Tibial artery (tissue), 4 donors: ENCODE results near the gene MAPKAP1.
"Not testable (repeated sequence)": the region's sequence is repeated elsewhere in the genome, so short reads cannot be mapped to it uniquely, and the experiment has no call there.

Experiments used
- DNase-seq, 2 donors: peaks; one replicate each; pipeline ENCODE4 v3.0.0-alpha.2; 2019
- H3K27ac ChIP-seq, 2 donors: fragments of 200-600 bp; sonication (generic) in 1 of 2; 1 replicate in 1 of 2; 2 replicates in 1 of 2; pipeline ENCODE4 v1.5.1; 2018 to 2019; ENCODE audit warnings: mild to moderate bottlenecking in 1 of 2
- H3K27me3 ChIP-seq, 2 donors: fragments of 200-600 bp; sonication (generic) in 1 of 2; one replicate each; pipeline versions ENCODE4 v1.5.1 to v1.6.0; 2016 to 2019
- H3K36me3 ChIP-seq, 3 donors: fragments of 200-600 bp; sonication (generic) in 2 of 3; one replicate each; pipeline ENCODE4 v1.5.1; 2016 to 2019; ENCODE audit warnings: mild to moderate bottlenecking in 2 of 3
- H3K4me1 ChIP-seq, 4 donors: fragments of 200-600 bp; sonication (generic) in 2 of 4; 1 replicate in 3 of 4; 2 replicates in 1 of 4; pipeline ENCODE4 v1.5.1; 2016 to 2019
- H3K4me3 ChIP-seq, 2 donors: fragments of 200-600 bp; sonication (generic) in 1 of 2; 1 replicate in 1 of 2; 2 replicates in 1 of 2; pipeline ENCODE4 v1.5.1; 2018 to 2019; ENCODE audit warnings: mild to moderate bottlenecking in 2 of 2
- H3K9me3 ChIP-seq, 3 donors: fragments of 200-600 bp; sonication (generic) in 1 of 3; one replicate each; pipeline ENCODE4 v1.5.1; 2016 to 2019
- intact Hi-C: fragments of 100-400 bp; cut with DNase I; formaldehyde crosslinking; loops from one replicate; pipeline ENCODE4 v1.15.0; 2023; ENCODE audit warnings: low total_unique reads
- TF ChIP-seq, protein P1 (sequence below), 2 experiments: fragments of 200-600 bp in 1 of 2; fragments of 450-650 bp in 1 of 2; IDR thresholded peaks; one replicate each; pipeline ENCODE4 v1.5.1; 2017 to 2019; ENCODE audit warnings: antibody characterized with exemption in 2 of 2, mild to moderate bottlenecking in 1 of 2, moderate library complexity in 1 of 2

The MAPKAP1 gene

DNA sequence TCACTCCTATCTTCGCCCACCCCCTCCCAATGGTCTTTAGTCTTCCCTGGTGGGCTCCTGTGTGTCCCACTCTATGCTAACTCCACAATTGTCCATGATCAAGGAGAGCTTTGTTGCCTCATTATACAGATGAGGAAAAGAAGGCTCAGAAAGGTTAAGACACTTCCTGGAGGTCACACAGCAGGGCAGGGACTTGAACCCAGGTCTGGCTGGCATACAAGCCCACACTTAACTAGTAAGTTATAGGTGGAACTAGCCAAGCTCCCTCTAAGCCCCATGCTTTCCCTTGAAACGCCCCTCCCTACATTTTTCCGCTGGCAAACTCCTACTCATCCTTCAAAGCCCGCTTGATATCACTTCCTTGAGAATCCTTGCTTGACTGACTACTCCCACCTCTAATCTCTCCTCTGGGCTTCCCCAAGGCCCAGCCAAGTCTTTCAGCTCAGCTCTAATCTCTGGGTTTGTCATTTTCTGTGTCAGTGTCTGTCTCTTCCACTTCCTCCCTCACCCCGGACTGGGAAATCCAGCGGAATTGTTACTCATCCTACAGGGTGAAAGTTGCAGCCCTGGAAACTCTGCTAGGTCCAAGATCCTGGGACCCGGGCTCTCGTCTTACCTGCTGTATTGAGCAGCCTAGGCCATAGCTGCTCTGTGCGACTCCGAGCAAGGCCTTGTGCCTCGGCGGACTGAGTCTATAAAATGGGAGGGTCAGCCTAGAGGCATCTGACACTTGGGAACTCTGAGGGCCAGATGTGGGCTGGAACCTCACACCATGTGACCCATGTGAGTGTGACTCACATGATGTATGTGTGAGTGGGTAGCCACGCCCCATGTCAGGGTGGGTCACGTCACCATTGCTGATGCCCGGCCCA lies 300.8 kb downstream of the MAPKAP1 start:
- no peaks in the 10 kb centered on the region for H3K36me3 ChIP-seq
- peaks cover 0 to 14% (median 13%) of the 10 kb centered on the region in 4 donors for H3K4me1 ChIP-seq
- H3K9me3 ChIP-seq = no peaks in the 10 kb centered on the region
- peaks cover 0 to 23% of the 10 kb centered on the region in 2 donors for H3K27me3 ChIP-seq
- H3K27ac ChIP-seq = no peak overlapping the region
- intact Hi-C loops = loop anchor here (5.0 kb wide), 2 partner anchors 226 to 826 kb away; no protein-coding TSS in a partner anchor
- H3K4me3 ChIP-seq = no peak overlapping the region
- TF ChIP-seq, protein P1, sequence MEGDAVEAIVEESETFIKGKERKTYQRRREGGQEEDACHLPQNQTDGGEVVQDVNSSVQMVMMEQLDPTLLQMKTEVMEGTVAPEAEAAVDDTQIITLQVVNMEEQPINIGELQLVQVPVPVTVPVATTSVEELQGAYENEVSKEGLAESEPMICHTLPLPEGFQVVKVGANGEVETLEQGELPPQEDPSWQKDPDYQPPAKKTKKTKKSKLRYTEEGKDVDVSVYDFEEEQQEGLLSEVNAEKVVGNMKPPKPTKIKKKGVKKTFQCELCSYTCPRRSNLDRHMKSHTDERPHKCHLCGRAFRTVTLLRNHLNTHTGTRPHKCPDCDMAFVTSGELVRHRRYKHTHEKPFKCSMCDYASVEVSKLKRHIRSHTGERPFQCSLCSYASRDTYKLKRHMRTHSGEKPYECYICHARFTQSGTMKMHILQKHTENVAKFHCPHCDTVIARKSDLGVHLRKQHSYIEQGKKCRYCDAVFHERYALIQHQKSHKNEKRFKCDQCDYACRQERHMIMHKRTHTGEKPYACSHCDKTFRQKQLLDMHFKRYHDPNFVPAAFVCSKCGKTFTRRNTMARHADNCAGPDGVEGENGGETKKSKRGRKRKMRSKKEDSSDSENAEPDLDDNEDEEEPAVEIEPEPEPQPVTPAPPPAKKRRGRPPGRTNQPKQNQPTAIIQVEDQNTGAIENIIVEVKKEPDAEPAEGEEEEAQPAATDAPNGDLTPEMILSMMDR (IDR thresholded peaks at IDR 0.05) = no peak
- DNase-seq = no peak

DNA sequence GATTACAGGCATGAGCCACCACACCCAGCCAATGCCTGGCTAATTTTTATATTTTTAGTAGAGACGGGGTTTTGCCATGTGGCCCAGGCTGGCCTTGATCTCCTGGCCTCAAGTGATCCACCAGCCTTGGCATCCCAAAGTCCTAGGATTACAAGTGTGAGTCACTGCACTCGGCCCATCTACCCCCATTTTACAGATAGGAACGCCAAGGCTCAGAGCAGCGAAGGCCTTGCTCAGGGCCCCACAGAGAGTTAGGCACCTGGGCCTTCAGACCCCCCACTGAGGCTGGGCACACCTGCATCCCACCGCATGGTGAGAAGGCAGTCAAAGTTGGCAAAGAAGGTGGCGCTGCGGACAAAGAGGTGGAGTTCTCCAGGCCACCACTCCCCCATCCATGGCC lies 302.3 kb downstream of the MAPKAP1 start:
- DNase-seq = no peak
- no peaks in the 10 kb centered on the region for H3K9me3 ChIP-seq
- H3K4me1 ChIP-seq = peaks cover 0 to 14% (median 13%) of the 10 kb centered on the region in 4 donors
- intact Hi-C loops = loop anchor here (5.0 kb wide), 2 partner anchors 228 to 828 kb away; no protein-coding TSS in a partner anchor
- H3K4me3 ChIP-seq = no peak overlapping the region
- no peak overlapping the region for H3K27ac ChIP-seq
- TF ChIP-seq, protein P1 (IDR thresholded peaks at IDR 0.05) = no peak
- no peaks in the 10 kb centered on the region for H3K36me3 ChIP-seq
- peaks cover 0 to 23% of the 10 kb centered on the region in 2 donors for H3K27me3 ChIP-seq

DNA sequence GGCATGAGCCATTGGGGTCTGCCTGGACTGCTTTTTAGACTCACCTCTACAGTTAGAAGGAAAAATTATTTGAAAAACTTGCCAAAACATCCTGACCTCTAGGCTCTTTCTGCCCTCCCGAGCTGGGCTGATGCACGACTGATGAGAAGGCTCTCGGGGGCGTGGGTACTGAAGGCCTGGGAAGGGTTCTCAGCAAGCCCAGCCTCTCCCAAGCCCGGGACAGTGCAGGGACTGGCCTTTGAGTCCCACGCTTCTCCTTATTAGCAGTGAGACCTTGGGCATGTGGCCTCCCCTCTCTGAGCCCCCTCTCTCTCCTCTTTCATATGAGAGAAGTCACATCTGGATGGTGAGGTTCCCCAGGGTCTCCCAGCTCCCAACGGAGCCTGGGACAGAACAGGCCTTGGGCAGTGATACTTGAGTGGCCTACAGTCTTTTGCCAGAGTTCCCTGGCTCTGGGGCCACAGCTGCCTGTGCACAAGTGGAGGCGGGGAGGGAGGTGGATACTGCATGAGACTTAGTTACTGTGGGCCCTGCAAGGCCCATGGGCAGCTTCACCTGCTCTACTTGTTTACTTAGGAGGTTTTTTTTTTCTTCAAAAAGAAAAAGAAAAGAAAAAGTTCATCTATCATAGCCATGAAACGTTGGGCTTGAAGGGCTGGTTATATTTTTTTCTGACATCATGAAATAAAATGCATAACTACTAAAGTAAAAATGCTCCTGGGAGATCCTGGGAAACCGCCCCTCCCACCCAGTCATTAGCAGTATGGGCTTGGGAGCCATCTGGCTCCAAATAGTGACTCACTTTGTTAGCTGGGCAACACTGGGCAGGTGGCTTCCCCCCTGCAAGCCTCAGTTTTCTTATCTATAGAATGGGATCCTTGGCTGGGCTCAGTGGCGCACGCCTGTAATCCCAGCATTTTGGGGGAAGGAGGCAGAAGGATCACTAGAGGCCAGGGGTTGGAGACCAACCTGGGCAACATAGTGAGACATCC lies 306.0 kb downstream of the MAPKAP1 start:
- Histone ChIP-seq H3K27ac (no peak overlapping the region), H3K4me3 (no peak overlapping the region), H3K36me3 (no peaks in the 10 kb centered on the region), H3K9me3 (no peaks in the 10 kb centered on the region), H3K27me3 (peaks cover 0 to 3% of the 10 kb centered on the region in 2 donors), H3K4me1 (no peaks in the 10 kb centered on the region)
- TF ChIP-seq, protein P1 (IDR thresholded peaks at IDR 0.05) = no peak
- no peak for DNase-seq
- intact Hi-C loops = no loop called here

DNA sequence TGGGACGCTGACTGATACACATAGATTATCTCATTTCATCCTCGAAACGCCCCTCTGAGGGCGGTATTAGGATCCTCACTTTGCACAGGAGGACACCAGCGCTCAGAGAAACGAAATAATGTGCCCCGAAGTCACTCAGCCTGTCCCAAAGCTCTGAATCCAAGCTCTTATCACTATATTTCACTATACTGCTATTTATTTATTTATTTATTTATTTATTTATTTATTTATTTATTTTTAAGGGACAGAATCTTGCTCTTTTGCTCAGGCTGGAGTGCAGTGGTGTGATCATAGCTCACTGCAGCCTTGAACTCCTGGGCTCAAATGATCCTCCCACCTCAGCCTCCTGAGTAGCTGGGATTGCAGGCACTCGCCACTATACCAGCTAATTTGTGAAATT lies 306.8 kb downstream of the MAPKAP1 start:
- H3K9me3 ChIP-seq, intact Hi-C loops, H3K27me3 ChIP-seq, H3K36me3 ChIP-seq, DNase-seq, H3K27ac ChIP-seq, H3K4me3 ChIP-seq, H3K4me1 ChIP-seq: not testable (repeated sequence)

DNA sequence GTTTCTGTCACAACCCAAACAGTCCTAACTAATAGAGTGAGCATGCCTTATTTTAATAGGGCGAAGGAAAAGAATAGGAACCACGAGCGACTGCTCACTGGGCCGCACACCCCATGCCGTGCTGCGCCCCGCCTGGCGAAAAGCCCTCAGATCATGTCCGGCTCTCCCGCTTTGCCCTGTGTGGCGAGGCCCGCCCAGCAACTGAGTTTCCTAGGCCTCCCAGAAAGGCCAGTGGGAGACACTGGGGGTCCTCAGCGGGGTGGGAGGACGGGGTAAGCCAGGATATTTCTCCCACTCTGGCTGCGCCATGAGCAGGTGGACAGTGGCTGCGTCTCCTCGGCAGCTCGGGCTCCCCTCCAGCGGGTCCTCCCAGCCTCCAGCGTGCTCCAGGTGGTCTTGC lies 307.3 kb downstream of the MAPKAP1 start:
- Histone ChIP-seq H3K9me3 (no peaks in the 10 kb centered on the region), H3K36me3 (no peaks in the 10 kb centered on the region), H3K27ac (no peak overlapping the region), H3K27me3 (no peaks in the 10 kb centered on the region), H3K4me3 (no peak overlapping the region), H3K4me1 (no peaks in the 10 kb centered on the region)
- TF ChIP-seq, protein P1 (IDR thresholded peaks at IDR 0.05) = no peak
- DNase-seq = no peak
- intact Hi-C loops = no loop called here
